Activated CD8-positive, alpha-beta T cell treated with anti-CD3 and anti-CD28 coated beads for 36 hours (primary cell): ENCODE measurements around the gene PYGM. TPM values are rescaled to one million over a fixed set of nuclear protein-coding genes. Genes with fewer than 3 reads are reported as not detected.

Experiments used
- ATAC-seq: fragments of 200-7000 bp; cut with Tn5 transposase; one replicate; pipeline ENCODE4 v1.10.0; 2021; ENCODE audit warnings: mild to moderate bottlenecking, moderate library complexity
- CTCF ChIA-PET: fragments of 350-600 bp; sonication (Branson Sonifier 250); formaldehyde crosslinking; loops from one replicate; lab custom pipeline; 2021; ENCODE audit warnings: antibody characterized with exemption; lab: Charles Lee
- POLR2A ChIA-PET: fragments of 350-600 bp; sonication (Branson Sonifier 250); formaldehyde crosslinking; loops from one replicate; lab custom pipeline; 2021; ENCODE audit warnings: antibody characterized with exemption; lab: Charles Lee
- DNase-seq: peaks from one replicate; pipeline ENCODE4 v3.0.0-alpha.2; 2020
- H3K27ac Mint-ChIP-seq: one replicate; pipeline ENCODE4 v1.8.0; 2021; ENCODE audit warnings: mild to moderate bottlenecking, mixed read lengths
- H3K27me3 Mint-ChIP-seq: one replicate; pipeline ENCODE4 v1.8.0; 2021; ENCODE audit warnings: mixed read lengths
- H3K36me3 Mint-ChIP-seq: one replicate; pipeline ENCODE4 v1.8.0; 2021; ENCODE audit warnings: low read depth, mixed read lengths
- H3K4me1 Mint-ChIP-seq: one replicate; pipeline ENCODE4 v1.8.0; 2021; ENCODE audit warnings: low read depth, mixed read lengths
- H3K4me3 Mint-ChIP-seq: one replicate; pipeline ENCODE4 v1.8.0; 2021; ENCODE audit warnings: mild to moderate bottlenecking, moderate library complexity, mixed read lengths
- H3K9me3 Mint-ChIP-seq: one replicate; pipeline ENCODE4 v1.8.0; 2021; ENCODE audit warnings: mixed read lengths
- intact Hi-C: fragments of 100-400 bp; cut with micrococcal nuclease; formaldehyde crosslinking; loops from one replicate; pipeline ENCODE4 v1.10.0; 2022
- total RNA-seq, 2 experiments: library from RNA; stranded (reverse); gene quantifications; one replicate each; pipeline ENCODE4 v1.2.3, GENCODE V29; 2021
- TF ChIP-seq, protein P1 (sequence below): fragments of 200-600 bp; IDR thresholded peaks from one replicate; pipeline ENCODE4 v1.8.0; 2022; ENCODE audit warnings: antibody characterized with exemption, mild to moderate bottlenecking

Gene PYGM
- total RNA-seq, 2 experiments from 2014 or later = 1.2 to 3.3 TPM

DNA sequence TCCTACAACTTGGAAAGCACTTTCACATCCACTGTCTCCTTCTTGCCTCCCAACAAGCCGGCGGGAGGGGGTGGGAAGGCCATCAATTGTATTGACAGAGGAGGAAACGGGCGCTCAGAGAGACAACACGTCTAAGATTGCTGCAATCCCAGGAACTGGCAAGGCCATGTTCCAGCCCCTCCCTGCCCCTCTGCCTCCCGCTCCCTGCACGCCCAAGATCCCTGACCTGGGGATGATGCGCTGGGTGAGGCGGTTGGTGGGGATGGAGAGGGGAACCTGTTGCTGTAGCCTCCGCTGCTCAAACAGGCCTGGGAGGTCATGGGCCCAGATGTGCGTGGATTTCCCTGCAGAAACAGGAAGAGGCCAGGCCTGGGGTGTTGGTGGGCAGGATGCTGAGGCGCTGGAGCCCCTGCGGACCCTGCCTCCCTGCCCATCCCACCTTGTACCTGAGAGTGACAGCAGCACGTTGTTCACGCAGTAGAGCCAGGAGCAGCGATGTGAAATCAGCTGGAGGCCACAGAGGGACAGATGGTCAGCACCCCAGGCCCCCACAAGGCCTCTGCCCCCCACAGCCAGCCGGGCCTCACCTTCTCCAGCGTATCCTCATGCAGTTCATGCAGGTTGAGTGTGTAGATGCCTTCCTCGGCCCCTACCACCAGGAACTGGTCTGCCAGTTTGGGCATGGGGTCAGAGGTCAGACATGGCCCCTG, 36.4 kb upstream of the PYGM start:
- Mint-ChIP-seq H3K36me3 (peaks cover 14% of the 10 kb centered on the region), H3K27ac (peak overlapping the region; percentile 36), H3K4me3 (no peak overlapping the region), H3K4me1 (peaks cover 27% of the 10 kb centered on the region), H3K27me3 (no peaks in the 10 kb centered on the region), H3K9me3 (no peaks in the 10 kb centered on the region)
- ChIA-PET POLR2A (interaction anchor here (1.0 to 1.4 kb wide), 2 partner anchors 7 to 218 kb away, joined by 3 read pairs; partner anchors contain the start of gene ARL2), CTCF (no interaction called here)
- TF ChIP-seq, protein P1, sequence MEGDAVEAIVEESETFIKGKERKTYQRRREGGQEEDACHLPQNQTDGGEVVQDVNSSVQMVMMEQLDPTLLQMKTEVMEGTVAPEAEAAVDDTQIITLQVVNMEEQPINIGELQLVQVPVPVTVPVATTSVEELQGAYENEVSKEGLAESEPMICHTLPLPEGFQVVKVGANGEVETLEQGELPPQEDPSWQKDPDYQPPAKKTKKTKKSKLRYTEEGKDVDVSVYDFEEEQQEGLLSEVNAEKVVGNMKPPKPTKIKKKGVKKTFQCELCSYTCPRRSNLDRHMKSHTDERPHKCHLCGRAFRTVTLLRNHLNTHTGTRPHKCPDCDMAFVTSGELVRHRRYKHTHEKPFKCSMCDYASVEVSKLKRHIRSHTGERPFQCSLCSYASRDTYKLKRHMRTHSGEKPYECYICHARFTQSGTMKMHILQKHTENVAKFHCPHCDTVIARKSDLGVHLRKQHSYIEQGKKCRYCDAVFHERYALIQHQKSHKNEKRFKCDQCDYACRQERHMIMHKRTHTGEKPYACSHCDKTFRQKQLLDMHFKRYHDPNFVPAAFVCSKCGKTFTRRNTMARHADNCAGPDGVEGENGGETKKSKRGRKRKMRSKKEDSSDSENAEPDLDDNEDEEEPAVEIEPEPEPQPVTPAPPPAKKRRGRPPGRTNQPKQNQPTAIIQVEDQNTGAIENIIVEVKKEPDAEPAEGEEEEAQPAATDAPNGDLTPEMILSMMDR = no peak
- ATAC-seq (no peak), DNase-seq (no peak)
- intact Hi-C loops = no loop called here

DNA sequence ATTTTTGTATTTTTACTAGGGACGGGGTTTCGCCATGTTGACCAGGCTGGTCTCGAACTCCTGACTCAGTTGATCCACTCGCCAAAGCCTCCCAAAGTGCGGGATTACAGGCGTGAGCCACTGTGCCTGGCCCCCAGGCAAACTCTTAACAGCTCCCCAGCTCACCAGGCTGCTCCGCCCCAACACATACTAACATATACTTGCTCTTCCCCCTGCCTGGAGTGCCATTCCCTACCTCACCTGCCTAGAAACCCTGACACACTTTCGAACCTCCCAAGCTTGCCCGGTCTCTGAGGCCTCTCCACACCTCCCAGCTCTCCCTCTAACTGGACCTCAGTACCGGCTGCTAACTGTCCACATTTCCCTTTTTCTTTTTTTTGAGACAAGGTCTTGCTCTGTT, 34.8 kb upstream of the PYGM start:
- ATAC-seq = no peak
- intact Hi-C loops = no loop called here
- TF ChIP-seq, protein P1 = no peak
- H3K4me3 Mint-ChIP-seq = no peak overlapping the region
- CTCF ChIA-PET = interaction anchor here (1.0 to 2.2 kb wide), 3 partner anchors 9 to 54 kb away, joined by 3 to 6 read pairs (median 3); partner anchors contain the start of gene SF1
- H3K4me1 Mint-ChIP-seq = peaks cover 22% of the 10 kb centered on the region
- H3K9me3 Mint-ChIP-seq = no peaks in the 10 kb centered on the region
- DNase-seq = no peak
- no peak overlapping the region for H3K27ac Mint-ChIP-seq
- peaks cover 14% of the 10 kb centered on the region for H3K36me3 Mint-ChIP-seq
- no peaks in the 10 kb centered on the region for H3K27me3 Mint-ChIP-seq
- POLR2A ChIA-PET = interaction anchor here (1.1 to 1.2 kb wide), 3 partner anchors 8 to 26 kb away, joined by 3 to 4 read pairs (median 3); no protein-coding TSS in a partner anchor

DNA sequence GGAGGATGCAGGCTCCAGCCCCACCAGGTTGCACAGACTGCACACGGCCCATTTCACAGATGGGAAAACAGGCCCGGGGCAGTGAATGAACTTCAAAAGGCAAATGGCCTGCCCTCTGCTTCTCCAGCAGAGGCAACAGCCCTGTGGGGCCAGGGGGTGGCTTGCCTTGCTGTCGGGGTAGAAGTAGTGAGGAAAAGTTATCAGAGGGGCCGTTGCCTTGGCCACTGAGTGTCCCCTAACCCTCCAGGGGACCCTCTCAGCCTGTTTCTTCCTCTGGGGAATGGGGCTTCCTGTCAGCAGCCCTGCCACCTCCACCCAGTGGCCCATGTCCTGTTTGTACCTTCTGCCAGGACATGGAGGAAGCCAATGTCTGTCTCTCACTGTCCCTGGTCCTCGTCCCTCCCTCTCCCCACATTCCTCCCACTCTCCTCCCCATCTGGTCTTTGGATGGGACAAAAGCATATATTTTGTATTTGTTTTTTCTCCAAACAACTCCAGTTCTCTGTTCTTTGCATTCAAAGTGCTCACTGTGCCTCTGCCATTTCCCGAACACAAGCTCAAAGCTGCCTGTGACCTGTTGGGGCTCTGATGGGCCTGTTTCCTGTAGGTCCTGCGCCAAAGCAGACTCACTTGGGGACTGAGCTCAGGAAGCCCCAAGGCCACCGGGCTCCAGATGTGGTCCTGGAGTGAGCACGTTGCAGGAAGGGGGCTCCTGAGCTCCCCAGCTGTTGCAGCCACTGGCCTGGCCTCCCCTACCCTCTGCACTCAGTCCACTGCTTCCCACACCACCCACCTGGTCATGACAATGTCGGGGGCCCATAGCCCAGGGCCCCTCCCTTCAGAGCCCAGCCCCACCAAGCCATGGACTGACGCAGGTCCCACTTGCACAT, 33.7 kb upstream of the PYGM start:
- Mint-ChIP-seq H3K36me3 (peaks cover 10% of the 10 kb centered on the region), H3K4me1 (peaks cover 19% of the 10 kb centered on the region), H3K27me3 (no peaks in the 10 kb centered on the region), H3K9me3 (no peaks in the 10 kb centered on the region), H3K27ac (peak overlapping the region; percentile 71), H3K4me3 (no peak overlapping the region)
- TF ChIP-seq, protein P1 = no peak
- intact Hi-C loops = no loop called here
- ChIA-PET POLR2A (interaction anchor here (1.1 to 1.9 kb wide), 3 partner anchors 9 to 25 kb away, joined by 3 to 8 read pairs (median 3); no protein-coding TSS in a partner anchor), CTCF (interaction anchor here (1.1 to 2.2 kb wide), 2 partner anchors 15 to 55 kb away, joined by 3 to 6 read pairs; partner anchors contain the start of gene SF1)
- ATAC-seq (no peak), DNase-seq (no peak)

DNA sequence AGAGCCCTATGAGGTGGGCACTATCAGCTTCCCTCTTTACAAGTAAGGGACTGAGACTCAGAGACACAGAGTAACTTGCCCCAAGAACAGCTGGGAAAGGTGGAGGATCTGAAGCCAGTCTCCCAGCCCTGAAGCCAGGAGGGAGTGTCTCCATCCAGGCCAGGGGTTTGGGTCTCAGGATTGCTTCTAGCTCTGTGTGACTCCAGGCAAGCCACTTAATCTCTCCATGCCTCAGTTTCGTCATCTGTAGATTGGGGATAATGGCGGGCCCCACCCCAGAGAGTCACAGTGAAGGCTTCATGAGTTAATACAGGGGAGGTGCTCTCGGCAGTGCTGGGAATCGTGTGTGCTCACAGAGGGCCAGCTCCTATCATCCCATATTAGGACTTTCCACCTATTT, 32.7 kb upstream of the PYGM start:
- ChIA-PET POLR2A (interaction anchor here (1.9 to 2.1 kb wide), 2 partner anchors 10 to 14 kb away, joined by 8 to 10 read pairs; partner anchors contain the start of gene SF1), CTCF (no interaction called here)
- no peaks in the 10 kb centered on the region for H3K27me3 Mint-ChIP-seq
- ATAC-seq (no peak), DNase-seq (no peak)
- peaks cover 20% of the 10 kb centered on the region for H3K4me1 Mint-ChIP-seq
- no peaks in the 10 kb centered on the region for H3K9me3 Mint-ChIP-seq
- peaks cover 9% of the 10 kb centered on the region for H3K36me3 Mint-ChIP-seq
- TF ChIP-seq, protein P1 = no peak
- H3K27ac Mint-ChIP-seq = peak overlapping the region; percentile 5
- intact Hi-C loops = no loop called here
- H3K4me3 Mint-ChIP-seq = no peak overlapping the region
